Mesenchymal stem cell (in vitro differentiated cells and primary cell): ENCODE data around the gene CPSF4.
A peak's percentile ranks its signal among the peaks of the same experiment; 100 is the strongest.
"Not testable (repeated sequence)": the region's sequence is repeated elsewhere in the genome, so short reads cannot be mapped to it uniquely, and the experiment has no call there.

ENCODE experiments used
- DNase-seq: peaks from one replicate; pipeline ENCODE4 v3.0.0-alpha.2; 2013
- H2AFZ ChIP-seq: one replicate; pipeline ENCODE4 v1.6.1; 2013; ENCODE audit warnings: low read depth, mild to moderate bottlenecking, control low read depth, inconsistent platforms, low read length, moderate library complexity
- H2AK5ac ChIP-seq: 2 replicates; pipeline ENCODE4 v1.6.1; 2013; ENCODE audit warnings: low read length, moderate library complexity, mild to moderate bottlenecking, inconsistent platforms; ENCODE audit not compliant: severe bottlenecking
- H2BK120ac ChIP-seq: one replicate; pipeline ENCODE4 v1.6.1; 2013; ENCODE audit warnings: low read depth, mild to moderate bottlenecking, inconsistent platforms, low read length, moderate library complexity
- H2BK12ac ChIP-seq, 2 experiments: one replicate each; pipeline ENCODE4 v1.6.1; 2013; ENCODE audit warnings: inconsistent platforms in 2 of 2, low read length in 2 of 2, mild to moderate bottlenecking in 2 of 2, moderate library complexity in 2 of 2, control low read depth in 1 of 2
- H2BK15ac ChIP-seq: one replicate; pipeline ENCODE4 v1.6.1; 2013; ENCODE audit warnings: mild to moderate bottlenecking, low read depth, inconsistent platforms; ENCODE audit not compliant: poor library complexity, severe bottlenecking
- H2BK5ac ChIP-seq: 2 replicates; pipeline ENCODE4 v1.6.1; 2013; ENCODE audit warnings: low read depth, mild to moderate bottlenecking, low read length, control low read depth, inconsistent platforms; ENCODE audit not compliant: poor library complexity, severe bottlenecking
- H3K14ac ChIP-seq, 2 experiments: one replicate each; pipeline ENCODE4 v1.6.1; 2013; ENCODE audit warnings: inconsistent platforms in 2 of 2, low read length in 2 of 2, control low read depth in 1 of 2, mild to moderate bottlenecking in 1 of 2, moderate library complexity in 1 of 2
- H3K18ac ChIP-seq, 2 experiments: one replicate each; pipeline ENCODE4 v1.6.1; 2013; ENCODE audit warnings: inconsistent platforms in 2 of 2, low read length in 2 of 2, control low read depth in 1 of 2, low read depth in 1 of 2, mild to moderate bottlenecking in 1 of 2
- H3K23ac ChIP-seq, 2 experiments: one replicate each; pipeline ENCODE4 v1.6.1; 2013; ENCODE audit warnings: inconsistent platforms in 2 of 2, low read length in 2 of 2, mild to moderate bottlenecking in 2 of 2, moderate library complexity in 2 of 2, control low read depth in 1 of 2
- H3K27ac ChIP-seq: 2 replicates; pipeline ENCODE4 v1.5.1; 2013; ENCODE audit warnings: mild to moderate bottlenecking, moderate library complexity, low read length, control low read depth, inconsistent platforms; ENCODE audit not compliant: poor library complexity, severe bottlenecking
- H3K27me3 ChIP-seq, 2 experiments: 2 replicates each; pipeline versions ENCODE4 v1.6.1 to v1.7.0; 2013; ENCODE audit warnings: low read length in 2 of 2, mild to moderate bottlenecking in 2 of 2, moderate library complexity in 2 of 2, control low read depth in 1 of 2, inconsistent platforms in 1 of 2; ENCODE audit not compliant: control insufficient read depth in 1 of 2, insufficient read depth in 1 of 2
- H3K36me3 ChIP-seq, 2 experiments: 2 replicates each; pipeline versions ENCODE4 v1.6.1 to v1.7.0; 2013; ENCODE audit warnings: low read length in 2 of 2, control low read depth in 1 of 2, inconsistent platforms in 1 of 2, low read depth in 1 of 2, mild to moderate bottlenecking in 1 of 2; ENCODE audit not compliant: insufficient read depth in 2 of 2, control insufficient read depth in 1 of 2
- H3K4ac ChIP-seq, 2 experiments: one replicate each; pipeline ENCODE4 v1.6.1; 2013; ENCODE audit warnings: inconsistent platforms in 2 of 2, low read length in 2 of 2, mild to moderate bottlenecking in 2 of 2, moderate library complexity in 2 of 2, control low read depth in 1 of 2, low read depth in 1 of 2
- H3K4me1 ChIP-seq: 2 replicates; pipeline ENCODE4 v1.6.1; 2013; ENCODE audit warnings: low read depth, low read length, control low read depth; ENCODE audit not compliant: control insufficient read depth, insufficient read depth
- H3K4me2 ChIP-seq: 2 replicates; pipeline ENCODE4 v1.6.1; 2013; ENCODE audit warnings: low read length, mild to moderate bottlenecking, inconsistent platforms; ENCODE audit not compliant: poor library complexity, severe bottlenecking
- H3K4me3 ChIP-seq, 2 experiments: 2 replicates each; pipeline versions ENCODE4 v1.5.1 to v1.7.0; 2013; ENCODE audit warnings: low read length in 2 of 2, mild to moderate bottlenecking in 2 of 2, control low read depth in 1 of 2, low read depth in 1 of 2; ENCODE audit not compliant: insufficient read depth in 1 of 2
- H3K79me1 ChIP-seq: replicated peaks from 2 replicates; pipeline ENCODE4 v1.6.1; 2013; ENCODE audit warnings: mild to moderate bottlenecking, control low read depth, low read length, inconsistent platforms; ENCODE audit not compliant: poor library complexity, severe bottlenecking
- H3K9ac ChIP-seq: 2 replicates; pipeline ENCODE4 v1.7.0; 2013; ENCODE audit warnings: mild to moderate bottlenecking, low read length, moderate library complexity
- H3K9me3 ChIP-seq: 2 replicates; pipeline ENCODE4 v1.7.0; 2013; ENCODE audit warnings: mild to moderate bottlenecking, low read length; ENCODE audit not compliant: control insufficient read depth
- H4K8ac ChIP-seq: one replicate; pipeline ENCODE4 v1.6.1; 2013; ENCODE audit warnings: inconsistent platforms, mild to moderate bottlenecking, low read length, moderate library complexity
- H4K91ac ChIP-seq: one replicate; pipeline ENCODE4 v1.6.1; 2013; ENCODE audit warnings: mild to moderate bottlenecking, low read length, inconsistent platforms
- WGBS: methylation state at CpG from one replicate; pipeline ENCODE4 v1.1.7; 2013; ENCODE audit warnings: mixed read lengths; 5-methylcytosine and 5-hydroxymethylcytosine counted together

CPSF4 gene

GRCh38 chr7:99499721-99500636, 61.2 kb downstream of the CPSF4 start, which contains the start of gene ZNF394:
Gene ZNF394, minus strand, starts transcription at chr7:99500281. Its CDS starts 188 bp downstream, at chr7:99500093.
- peak; percentile 94 for DNase-seq
- Histone ChIP-seq H3K27ac (peak within 1 kb of the TSS; percentile 85), H3K79me1 (peaks cover 9% of the 10 kb centered on the region), H3K4me2 (peak within 1 kb of the TSS; percentile 78), H2BK15ac (no peak within 1 kb of the TSS), H3K4me1 (peaks cover 14% of the 10 kb centered on the region), H2BK120ac (no peak within 1 kb of the TSS), H2BK12ac (no peak within 1 kb of the TSS), H3K9ac (peak within 1 kb of the TSS; percentile 97), H3K23ac (peak within 1 kb of the TSS in 1 of 2 experiments; percentile 79), H3K4me3 (peak within 1 kb of the TSS; percentile 87 to 97), H2BK5ac (no peak within 1 kb of the TSS), H2AFZ (peak within 1 kb of the TSS; percentile 60), H2AK5ac (no peak within 1 kb of the TSS), H3K36me3 (peaks cover 11 to 32% of the 10 kb centered on the region in 2 experiments), H4K91ac (no peak within 1 kb of the TSS), H3K27me3 (no peaks in the 10 kb centered on the region), H3K18ac (peak within 1 kb of the TSS; percentile 61 to 70), H3K9me3 (peaks cover under 1% of the 10 kb centered on the region), H4K8ac (peak within 1 kb of the TSS; percentile 89), H3K4ac (peak within 1 kb of the TSS; percentile 13 to 78), H3K14ac (peak within 1 kb of the TSS in 1 of 2 experiments; percentile 53)
- WGBS: under 1% methylated on average over 64 of the region's 68 CpGs

DNA sequence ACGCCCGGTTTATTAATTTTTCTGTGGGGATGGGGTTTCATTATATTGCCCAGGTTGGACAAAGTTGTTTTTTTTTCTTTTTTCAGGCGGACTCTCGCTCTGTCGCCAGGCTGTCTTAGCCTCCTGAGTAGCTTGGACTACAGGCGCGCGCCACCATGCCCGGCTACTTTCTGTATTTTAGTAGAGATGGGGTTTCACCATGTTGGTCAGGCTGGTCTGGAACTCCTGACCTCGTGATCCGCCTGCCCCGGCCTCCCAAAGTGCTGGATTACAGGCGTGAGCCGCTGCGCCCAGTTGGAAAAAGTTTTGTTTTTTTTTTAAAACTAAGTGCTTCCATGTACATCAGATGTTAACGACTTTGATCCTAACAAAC, 61.9 kb downstream of the CPSF4 start:
- no peak overlapping the region for H3K23ac ChIP-seq
- H3K27me3 ChIP-seq: no peaks in the 10 kb centered on the region
- peak overlapping the region; percentile 42 for H3K4me2 ChIP-seq
- H3K36me3 ChIP-seq: peaks cover 7 to 28% of the 10 kb centered on the region in 2 experiments
- no peak overlapping the region for H2AFZ ChIP-seq
- no peak overlapping the region for H2BK15ac ChIP-seq
- peak overlapping the region; percentile 89 for H4K8ac ChIP-seq
- H3K14ac ChIP-seq: no peak overlapping the region
- H3K4me3 ChIP-seq: peak overlapping the region; percentile 87 to 97
- H3K4me1 ChIP-seq: peaks cover 14% of the 10 kb centered on the region
- H3K4ac ChIP-seq: peak overlapping the region in 1 of 2 experiments; percentile 13
- no peak for DNase-seq
- no peak overlapping the region for H4K91ac ChIP-seq
- no peak overlapping the region for H2BK5ac ChIP-seq
- H2BK120ac ChIP-seq: no peak overlapping the region
- H2BK12ac ChIP-seq: no peak overlapping the region
- peak overlapping the region in 1 of 2 experiments; percentile 61 for H3K18ac ChIP-seq
- no peaks in the 10 kb centered on the region for H3K9me3 ChIP-seq
- 65% methylated on average over 12 of the region's 16 CpGs for WGBS
- no peak overlapping the region for H2AK5ac ChIP-seq
- H3K9ac ChIP-seq: peak overlapping the region; percentile 97
- H3K79me1 ChIP-seq: peaks cover 7% of the 10 kb centered on the region
- H3K27ac ChIP-seq: no peak overlapping the region

DNA sequence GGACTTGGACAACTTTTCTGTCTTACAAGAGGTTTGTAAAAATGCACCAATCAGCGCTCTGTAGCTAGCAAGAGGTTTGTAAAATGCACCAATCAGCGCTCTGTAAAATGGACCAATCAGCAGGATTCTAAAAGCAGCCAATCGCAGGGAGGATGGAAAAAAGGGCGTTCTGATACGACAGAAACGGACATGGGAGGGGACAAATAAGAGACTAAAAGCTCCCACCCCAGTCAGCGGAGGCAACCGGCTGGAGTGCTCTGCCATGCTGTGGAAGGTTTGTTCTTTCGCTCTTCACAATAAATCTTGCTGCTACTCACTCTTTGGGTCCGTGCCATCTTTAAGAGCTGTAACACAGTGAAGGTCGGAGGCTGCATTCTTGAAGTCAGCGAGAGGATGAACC, 62.5 kb downstream of the CPSF4 start:
- H3K4me3 ChIP-seq: peak overlapping the region in 1 of 2 experiments; percentile 97
- WGBS: 96% methylated on average over 12 of the region's 12 CpGs

GRCh38 chr7:99504281-99504602, 65.5 kb downstream of the CPSF4 start:
- 16% methylated on average over 19 of the region's 19 CpGs for WGBS
- no peak overlapping the region for H2BK15ac ChIP-seq

More for the DNA sequence above, 62.5 kb downstream of the CPSF4 start:
- H3K4ac ChIP-seq, H3K27ac ChIP-seq, H2BK12ac ChIP-seq, H3K9ac ChIP-seq, H3K14ac ChIP-seq, H3K79me1 ChIP-seq, DNase-seq, H3K27me3 ChIP-seq, H2AFZ ChIP-seq, H4K91ac ChIP-seq, H4K8ac ChIP-seq, H3K18ac ChIP-seq, H3K4me2 ChIP-seq, H2BK120ac ChIP-seq, H3K23ac ChIP-seq, H3K9me3 ChIP-seq, H2BK5ac ChIP-seq, H2AK5ac ChIP-seq, H2BK15ac ChIP-seq: not testable (repeated sequence)
- Histone ChIP-seq H3K4me1 (peaks cover 19% of the 10 kb centered on the region), H3K36me3 (peaks cover 5 to 23% of the 10 kb centered on the region in 2 experiments)

More at GRCh38 chr7:99504281-99504602, 65.5 kb downstream of the CPSF4 start:
- H2BK120ac ChIP-seq: no peak overlapping the region
- peak overlapping the region in 1 of 2 experiments; percentile 47 for H2BK12ac ChIP-seq
- H3K23ac ChIP-seq: peak overlapping the region in 1 of 2 experiments; percentile 31
- no peak for DNase-seq
- no peaks in the 10 kb centered on the region for H3K9me3 ChIP-seq
- peak overlapping the region; percentile 1 for H4K91ac ChIP-seq
- H3K4ac ChIP-seq: peak overlapping the region in 1 of 2 experiments; percentile 73
- H3K27ac ChIP-seq: peak overlapping the region; percentile 2
- peak overlapping the region; percentile 46 for H3K4me2 ChIP-seq
- H4K8ac ChIP-seq: peak overlapping the region; percentile 85
- no peaks in the 10 kb centered on the region for H3K27me3 ChIP-seq
- H3K18ac ChIP-seq: peak overlapping the region in 1 of 2 experiments; percentile 82
- H2BK5ac ChIP-seq: no peak overlapping the region
- H3K9ac ChIP-seq: peak overlapping the region; percentile 88
- no peak overlapping the region for H3K14ac ChIP-seq
- H3K79me1 ChIP-seq: peaks cover 3% of the 10 kb centered on the region
- peak overlapping the region; percentile 83 to 85 for H3K4me3 ChIP-seq
- peaks cover 15% of the 10 kb centered on the region for H3K4me1 ChIP-seq
- peak overlapping the region; percentile 99 for H2AFZ ChIP-seq
- peaks cover 0 to 10% of the 10 kb centered on the region in 2 experiments for H3K36me3 ChIP-seq
- H2AK5ac ChIP-seq: no peak overlapping the region
